Mesothelial cell of epicardium (in vitro differentiated cells): ENCODE measurements around the gene CCR1. TPM values are rescaled to one million over a fixed set of nuclear protein-coding genes. Genes with fewer than 3 reads are reported as not detected.
"Not testable (repeated sequence)": the region's sequence is repeated elsewhere in the genome, so short reads cannot be mapped to it uniquely, and the experiment has no call there.

Experiments
- DNase-seq, 2 experiments: peaks; one replicate each; pipeline ENCODE4 v3.0.0; 2021; ENCODE audit warnings: low spot score in 2 of 2; ENCODE audit not compliant: unreplicated experiment in 2 of 2
- H3K27ac Mint-ChIP-seq: 2 replicates; pipeline ENCODE4 v1.8.0; 2021; ENCODE audit warnings: mixed read lengths
- H3K27me3 Mint-ChIP-seq: 2 replicates; pipeline ENCODE4 v1.8.0; 2021; ENCODE audit warnings: low read depth, mixed read lengths
- H3K36me3 Mint-ChIP-seq: 2 replicates; pipeline ENCODE4 v1.8.0; 2021; ENCODE audit warnings: mixed read lengths
- H3K4me1 Mint-ChIP-seq: 2 replicates; pipeline ENCODE4 v1.8.0; 2021; ENCODE audit warnings: mixed read lengths
- H3K4me3 Mint-ChIP-seq: 2 replicates; pipeline ENCODE4 v1.8.0; 2021; ENCODE audit warnings: mild to moderate bottlenecking, moderate library complexity, mixed read lengths
- H3K9me3 Mint-ChIP-seq: 2 replicates; pipeline ENCODE4 v1.8.0; 2021; ENCODE audit warnings: mixed read lengths
- CTCF ChIP-seq: fragments of 200-600 bp; sonication (generic); IDR thresholded peaks from one replicate; pipeline ENCODE4 v1.5.0; 2021; ENCODE audit warnings: antibody characterized with exemption; ENCODE audit not compliant: unreplicated experiment
- total RNA-seq: library from RNA; stranded (reverse); gene quantifications from 3 replicates; pipeline ENCODE4 v1.2.1, GENCODE V29; 2021

The CCR1 gene
- total RNA-seq, 1 donor from 2014 or later, result not detected

- no peak for TF ChIP-seq CTCF
- H3K9me3 Mint-ChIP-seq, result peaks cover 45% of the 10 kb centered on the region
- H3K4me3 Mint-ChIP-seq, result no peak overlapping the region
- no peak for DNase-seq
- no peaks in the 10 kb centered on the region for H3K4me1 Mint-ChIP-seq
- H3K36me3 Mint-ChIP-seq, result no peaks in the 10 kb centered on the region
- no peak overlapping the region for H3K27ac Mint-ChIP-seq
- H3K27me3 Mint-ChIP-seq, result no peaks in the 10 kb centered on the region
Measured at GRCh38 chr3:46162975-46163555, 45.0 kb downstream of the CCR1 start.

GRCh38 chr3:46157685-46158084 is 50.4 kb downstream of the CCR1 start:
- H3K27ac Mint-ChIP-seq, H3K36me3 Mint-ChIP-seq, DNase-seq, H3K4me1 Mint-ChIP-seq, H3K4me3 Mint-ChIP-seq, H3K27me3 Mint-ChIP-seq: not testable (repeated sequence)
- peaks cover 21% of the 10 kb centered on the region for H3K9me3 Mint-ChIP-seq

- Mint-ChIP-seq H3K9me3 (peaks cover 21% of the 10 kb centered on the region), H3K36me3 (no peaks in the 10 kb centered on the region), H3K4me1 (no peaks in the 10 kb centered on the region), H3K4me3 (no peak overlapping the region), H3K27ac (no peak overlapping the region), H3K27me3 (no peaks in the 10 kb centered on the region)
- TF ChIP-seq CTCF, result no peak
- DNase-seq, result no peak
Measured at GRCh38 chr3:46154311-46154710, 53.8 kb downstream of the CCR1 start.

Other genes with a start within 250 kb of the CCR1 start
- 23.1 to 24.3 TPM (median 24.1 TPM) in 3 replicates for gene FYCO1, start 212.5 kb downstream of the CCR1 start, total RNA-seq
- not detected in 3 replicates for gene XCR1, start 180.8 kb downstream of the CCR1 start, total RNA-seq
- gene CCR3, start 34.1 kb upstream of the CCR1 start, total RNA-seq, result not detected in 3 replicates
- gene CCR2, start 145.8 kb upstream of the CCR1 start, total RNA-seq, result not detected in 3 replicates
- not detected in 3 replicates for gene CCR5, start 162.6 kb upstream of the CCR1 start, total RNA-seq
- not detected in 3 replicates for gene CCRL2, start 198.9 kb upstream of the CCR1 start, total RNA-seq